Right forelimb (tissue), 1 donor: ENCODE data around the gene DTNA.
"Not testable (repeated sequence)": the region's sequence is repeated elsewhere in the genome, so short reads cannot be mapped to it uniquely, and the experiment has no call there.

ENCODE experiments used
- DNase-seq: peaks from one replicate; pipeline ENCODE4 v3.0.0-alpha.2; 2018

The DTNA gene

GRCh38 chr18:34911081-34911480, 201.0 kb downstream of the DTNA start:
- DNase-seq = no peak

- no peak for DNase-seq
These were observed 201.7 kb downstream of the DTNA start for GRCh38 chr18:34911661-34912384.

GRCh38 chr18:34913837-34914661, 204.0 kb downstream of the DTNA start:
- no peak for DNase-seq

- no peak for DNase-seq
These were observed 204.9 kb downstream of the DTNA start for GRCh38 chr18:34915046-34915445.

- DNase-seq = not testable (repeated sequence)
These were observed 206.4 kb downstream of the DTNA start for GRCh38 chr18:34916539-34916938.

- DNase-seq = no peak
These were observed 208.8 kb downstream of the DTNA start for GRCh38 chr18:34918856-34919255.

- no peak for DNase-seq
These were observed 211.1 kb downstream of the DTNA start for GRCh38 chr18:34921226-34921625.

- no peak for DNase-seq
These were observed 211.8 kb downstream of the DTNA start for GRCh38 chr18:34921811-34922385.

GRCh38 chr18:34922594-34922993, 212.5 kb downstream of the DTNA start:
- not testable (repeated sequence) for DNase-seq

- no peak for DNase-seq
These were observed 213.8 kb downstream of the DTNA start for GRCh38 chr18:34923911-34924310.

GRCh38 chr18:34926683-34927082, 216.6 kb downstream of the DTNA start:
- no peak for DNase-seq

GRCh38 chr18:34928088-34928753, 218.1 kb downstream of the DTNA start:
- DNase-seq = no peak

GRCh38 chr18:34928754-34929335, 218.7 kb downstream of the DTNA start:
- no peak for DNase-seq

GRCh38 chr18:34929336-34929780, 219.3 kb downstream of the DTNA start:
- DNase-seq = no peak

GRCh38 chr18:34932363-34932762, 222.3 kb downstream of the DTNA start:
- no peak for DNase-seq

- no peak for DNase-seq
These were observed 222.8 kb downstream of the DTNA start for GRCh38 chr18:34932792-34933466.

GRCh38 chr18:34933909-34934661, 224.0 kb downstream of the DTNA start:
- no peak for DNase-seq

- no peak for DNase-seq
These were observed 226.7 kb downstream of the DTNA start for GRCh38 chr18:34936772-34937171.

GRCh38 chr18:34938090-34938489, 228.0 kb downstream of the DTNA start:
- no peak for DNase-seq
